Stimulated activated CD8-positive, alpha-beta memory T cell treated with anti-CD3 and anti-CD28 coated beads, Interleukin-7, amount 100 ng/mL, for 24 hours (primary cell): ENCODE results near the gene SCAPER.

ENCODE experiments used
- DNase-seq: peaks from one replicate; pipeline ENCODE4 v3.0.0-alpha.2; 2020; ENCODE audit warnings: low read depth

Gene SCAPER

DNA sequence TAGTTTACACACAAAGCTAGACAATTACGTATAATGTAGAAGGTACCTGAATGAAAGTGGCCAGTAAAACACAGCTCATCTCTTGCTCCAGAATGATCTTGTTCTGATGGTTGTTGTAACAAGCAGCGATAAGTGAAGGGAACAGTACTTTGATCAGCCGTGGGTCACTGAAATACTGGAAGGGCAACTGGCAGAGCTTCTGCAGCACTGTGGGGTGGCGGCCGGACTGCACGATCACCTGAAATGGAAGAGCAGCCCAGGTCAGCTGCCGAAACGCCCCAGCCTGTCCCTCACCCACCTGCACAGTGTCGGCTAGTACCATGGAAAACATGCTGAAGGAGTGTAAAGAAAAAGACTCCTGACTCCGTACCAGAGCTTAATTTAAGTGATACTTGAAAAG is 551.2 kb downstream of the SCAPER start:
- no peak for DNase-seq

DNA sequence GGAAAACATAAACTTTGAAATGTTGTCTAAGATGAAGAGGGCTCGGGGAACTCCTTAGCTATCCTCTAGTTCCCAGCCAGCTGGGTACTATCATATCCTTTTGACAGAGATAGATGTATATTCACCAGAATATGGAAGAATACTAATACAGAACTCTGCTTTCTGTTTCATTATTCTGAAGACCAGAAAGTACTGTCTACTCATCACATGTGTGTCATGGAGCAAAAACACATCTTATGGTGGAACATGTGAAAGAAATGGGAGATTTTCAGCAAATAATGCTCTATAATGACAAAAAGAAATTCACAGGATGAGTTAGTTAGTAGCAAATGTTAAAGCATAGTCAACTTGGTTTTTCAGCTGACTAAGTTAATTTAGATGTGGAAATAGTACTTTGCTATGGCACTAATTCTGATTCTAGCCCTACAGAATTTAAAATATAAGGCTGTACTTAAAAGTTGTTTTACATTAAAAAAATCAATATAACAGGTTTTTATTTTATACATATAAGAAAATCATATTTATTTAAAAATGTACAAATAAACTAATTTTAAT is 552.0 kb downstream of the SCAPER start:
- DNase-seq: no peak

DNA sequence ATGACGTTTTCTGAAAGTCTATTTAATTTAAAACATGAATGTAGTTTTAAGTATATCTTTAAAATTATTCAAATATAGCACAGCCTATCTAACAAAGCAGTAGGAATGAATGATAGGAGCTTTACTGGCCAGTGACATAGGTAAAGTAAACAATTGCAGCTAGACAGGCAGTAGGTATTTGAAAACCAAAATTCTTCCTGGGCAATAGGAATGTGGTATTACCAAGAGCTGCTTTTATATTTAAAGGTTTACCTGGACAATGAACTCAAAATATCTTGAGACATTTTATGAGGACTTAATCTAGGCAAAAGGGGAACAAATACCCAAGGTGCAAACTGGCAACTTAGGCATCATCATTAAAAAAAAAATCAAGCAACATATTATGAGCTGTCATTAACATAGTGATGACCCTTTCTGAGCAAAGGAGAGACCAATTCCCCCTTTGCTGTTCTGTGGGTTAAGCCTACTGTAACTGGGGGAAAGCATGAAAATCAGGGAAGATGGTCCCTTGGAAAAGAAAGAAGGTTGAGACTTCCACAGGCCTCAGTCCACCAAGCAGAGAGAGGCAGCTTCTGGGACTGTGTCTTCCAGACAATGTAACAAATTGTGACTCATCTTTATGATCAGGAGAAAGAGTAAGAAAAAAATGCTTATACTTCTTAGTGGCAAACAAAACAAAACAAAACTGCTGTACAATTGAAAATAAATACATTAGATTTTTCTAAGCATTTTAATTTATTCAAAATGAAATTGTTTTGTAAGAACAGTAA is 555.7 kb downstream of the SCAPER start:
- no peak for DNase-seq

DNA sequence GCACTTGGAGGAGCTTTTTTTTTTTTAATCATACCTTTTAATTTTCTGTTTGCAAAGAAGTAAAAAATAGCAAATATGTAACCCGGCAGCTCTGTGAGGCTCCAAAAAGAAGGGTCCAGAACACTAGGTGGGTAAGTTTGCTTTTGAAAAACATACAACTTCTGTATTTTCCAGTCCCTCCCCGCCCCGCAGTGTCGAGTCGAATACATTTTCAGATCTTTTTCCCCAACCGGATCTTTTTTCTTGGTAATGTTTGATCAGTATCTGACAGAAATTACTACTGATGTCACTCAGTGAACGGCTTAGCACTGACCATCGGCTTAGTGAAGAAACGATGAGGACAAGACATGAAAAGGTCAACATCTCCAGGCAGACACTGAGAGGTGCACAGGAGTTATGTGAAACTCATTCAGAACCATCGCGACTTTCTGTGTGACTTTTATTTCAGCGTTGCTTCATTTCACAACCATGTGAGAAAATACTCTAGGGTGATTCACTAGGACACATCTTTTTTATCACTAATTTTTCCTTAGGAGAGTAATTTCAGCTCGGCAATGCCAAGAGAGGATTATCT is 557.6 kb downstream of the SCAPER start:
- DNase-seq: no peak

DNA sequence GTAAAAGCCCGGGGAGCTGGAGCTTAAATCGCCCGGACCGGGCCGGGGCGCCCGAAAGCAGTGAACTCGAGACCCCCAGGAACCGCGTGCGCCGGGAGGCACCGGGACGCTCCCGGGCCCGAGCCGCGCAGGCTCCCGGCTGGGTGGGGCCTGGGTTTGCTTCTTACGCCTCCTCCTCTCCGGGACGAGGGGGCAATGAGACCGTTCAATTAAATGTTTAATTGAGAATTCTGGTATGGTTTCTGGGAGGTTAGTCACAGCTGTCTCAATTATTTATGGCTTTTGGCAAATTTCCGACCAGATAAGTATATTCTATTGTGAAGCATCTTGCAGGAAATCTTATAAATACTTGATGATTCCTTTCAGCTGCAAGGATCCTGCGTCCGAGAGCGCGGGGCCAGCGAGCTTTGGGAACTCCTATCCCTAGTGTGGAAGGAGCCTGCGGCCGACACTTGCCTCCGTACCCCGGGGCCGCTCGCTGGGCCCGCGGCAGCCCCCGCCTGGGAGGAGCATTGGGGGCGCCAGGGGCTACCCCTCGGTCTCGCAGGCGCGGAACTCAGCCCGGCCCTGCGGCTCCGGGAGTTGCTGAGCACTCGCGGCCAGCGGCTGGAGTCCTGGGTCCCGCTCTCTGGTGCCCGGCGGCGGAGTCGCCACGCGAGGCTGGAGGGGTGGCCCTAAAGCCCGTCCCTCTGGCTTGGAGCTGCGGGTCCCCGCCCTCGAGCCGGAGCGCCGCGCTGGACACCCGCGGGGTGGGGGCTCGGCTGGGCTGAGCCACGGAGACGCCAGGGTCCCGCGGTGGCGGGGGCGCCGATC is 558.3 kb downstream of the SCAPER start:
- DNase-seq: no peak

DNA sequence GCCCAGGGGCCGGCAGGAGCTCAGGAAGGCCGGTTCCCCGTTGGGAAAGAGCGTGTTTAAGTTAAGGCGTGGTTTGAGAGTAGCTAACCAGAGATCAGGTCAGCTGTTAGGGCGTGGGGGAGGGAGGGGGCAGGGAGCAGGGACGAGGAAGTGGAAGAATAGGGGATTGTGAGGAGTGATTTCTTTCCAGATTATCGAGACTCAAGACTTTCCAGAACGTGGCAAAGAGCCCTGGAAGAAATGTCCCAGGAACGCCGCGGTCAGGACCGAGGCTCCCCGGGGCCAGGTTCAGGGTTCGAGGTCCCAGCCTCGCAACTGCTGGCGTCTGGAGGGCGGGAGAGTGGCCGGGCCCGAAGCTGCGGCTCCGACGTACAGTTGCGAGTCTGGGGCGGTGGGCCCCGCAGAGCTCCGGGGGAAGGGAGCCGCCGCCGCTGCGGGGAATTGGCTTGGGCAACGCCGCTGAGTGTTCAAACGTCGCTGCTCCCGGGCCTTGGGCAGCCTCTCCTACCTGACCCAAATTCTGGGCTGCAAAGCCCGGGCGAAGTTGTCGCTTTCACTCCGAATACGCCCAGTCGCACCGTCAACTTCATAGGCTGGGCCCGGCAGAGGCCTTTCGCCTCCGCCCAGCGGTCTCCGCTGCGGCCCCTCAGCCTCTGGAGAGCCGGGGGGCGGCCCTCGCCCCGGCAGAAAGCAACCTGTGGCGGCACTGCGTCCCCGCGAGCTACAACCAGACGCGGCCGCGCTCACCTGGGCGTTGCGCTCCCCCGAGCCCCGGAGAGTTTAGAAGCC is 559.1 kb downstream of the SCAPER start:
- no peak for DNase-seq

DNA sequence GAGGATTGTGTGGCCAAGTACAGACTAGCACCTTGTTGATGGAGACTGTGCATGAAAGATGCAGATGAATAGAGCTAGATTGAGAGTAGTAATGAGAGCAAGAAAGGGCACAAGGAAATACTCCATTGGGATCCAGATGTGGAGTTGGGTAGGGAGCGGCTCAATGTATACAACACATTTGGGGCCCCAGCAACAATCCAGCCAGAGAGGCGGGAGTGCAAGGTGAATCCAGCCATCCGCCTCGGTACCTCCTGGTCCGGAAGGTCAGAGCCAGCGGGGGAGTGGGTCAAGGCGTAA is 559.6 kb downstream of the SCAPER start:
- DNase-seq: no peak

DNA sequence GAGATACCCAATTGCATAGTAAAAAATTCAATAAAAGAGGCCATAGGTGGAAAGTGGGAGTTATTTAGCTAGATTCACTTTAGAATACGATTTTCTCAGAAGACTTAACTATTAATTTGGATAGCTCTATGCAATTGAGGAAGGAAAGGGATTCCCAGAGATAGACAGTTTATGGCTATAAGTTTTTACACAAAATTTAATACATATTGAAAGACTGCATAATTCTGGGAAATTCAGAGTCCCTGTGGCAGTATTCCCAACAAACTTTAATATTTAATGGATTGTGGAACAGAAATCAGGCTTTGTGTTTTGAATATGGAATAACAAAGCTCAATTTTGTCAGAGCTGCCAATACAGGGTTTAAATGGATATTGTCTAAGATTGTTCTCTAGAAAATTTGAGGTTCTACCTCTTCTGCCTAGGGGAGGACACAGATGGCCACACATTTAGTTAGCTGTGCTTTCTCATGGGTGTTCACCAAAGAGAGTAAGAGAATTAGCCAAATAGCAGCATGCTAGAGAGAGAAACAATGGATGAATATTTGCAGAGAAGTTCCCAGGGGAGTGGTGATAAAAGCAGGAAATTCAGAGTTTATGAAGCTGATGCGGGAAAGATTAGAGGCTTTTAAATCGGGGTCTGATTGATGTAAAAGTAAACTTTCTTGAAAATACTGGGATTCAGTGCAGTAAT is 560.1 kb downstream of the SCAPER start:
- DNase-seq: no peak

DNA sequence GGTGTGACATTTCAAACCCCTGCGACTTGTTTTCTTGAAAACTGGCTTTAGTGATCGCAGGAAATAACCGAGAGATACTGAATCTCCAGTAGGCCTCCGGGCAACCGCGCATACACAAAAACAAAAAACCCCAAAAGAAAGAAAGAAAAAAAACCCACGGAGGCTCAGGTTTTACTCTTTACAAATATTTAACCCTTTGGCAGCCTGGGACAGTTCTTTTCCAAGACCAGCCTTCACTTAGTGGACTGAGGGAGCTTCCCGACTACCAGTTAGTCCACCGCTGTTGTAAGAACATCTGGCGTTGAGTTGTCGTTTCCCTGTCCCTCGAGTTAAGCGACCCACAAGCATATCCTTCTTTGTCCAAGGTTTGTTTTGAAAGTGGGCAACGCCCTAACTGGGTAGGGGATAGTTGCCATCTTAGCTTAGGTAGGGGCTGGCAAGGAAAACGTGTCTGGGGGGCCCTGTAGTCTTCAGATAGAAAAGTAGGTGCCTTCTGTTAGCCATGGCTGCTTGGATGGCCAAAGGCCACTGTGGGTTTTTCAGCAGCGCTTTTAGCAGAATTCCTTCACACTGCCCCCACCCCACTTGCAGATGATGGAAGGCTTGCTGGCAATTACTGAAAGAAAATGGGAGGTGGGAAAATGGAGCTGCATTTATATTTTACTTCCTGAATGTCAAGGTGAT is 561.7 kb downstream of the SCAPER start:
- no peak for DNase-seq

DNA sequence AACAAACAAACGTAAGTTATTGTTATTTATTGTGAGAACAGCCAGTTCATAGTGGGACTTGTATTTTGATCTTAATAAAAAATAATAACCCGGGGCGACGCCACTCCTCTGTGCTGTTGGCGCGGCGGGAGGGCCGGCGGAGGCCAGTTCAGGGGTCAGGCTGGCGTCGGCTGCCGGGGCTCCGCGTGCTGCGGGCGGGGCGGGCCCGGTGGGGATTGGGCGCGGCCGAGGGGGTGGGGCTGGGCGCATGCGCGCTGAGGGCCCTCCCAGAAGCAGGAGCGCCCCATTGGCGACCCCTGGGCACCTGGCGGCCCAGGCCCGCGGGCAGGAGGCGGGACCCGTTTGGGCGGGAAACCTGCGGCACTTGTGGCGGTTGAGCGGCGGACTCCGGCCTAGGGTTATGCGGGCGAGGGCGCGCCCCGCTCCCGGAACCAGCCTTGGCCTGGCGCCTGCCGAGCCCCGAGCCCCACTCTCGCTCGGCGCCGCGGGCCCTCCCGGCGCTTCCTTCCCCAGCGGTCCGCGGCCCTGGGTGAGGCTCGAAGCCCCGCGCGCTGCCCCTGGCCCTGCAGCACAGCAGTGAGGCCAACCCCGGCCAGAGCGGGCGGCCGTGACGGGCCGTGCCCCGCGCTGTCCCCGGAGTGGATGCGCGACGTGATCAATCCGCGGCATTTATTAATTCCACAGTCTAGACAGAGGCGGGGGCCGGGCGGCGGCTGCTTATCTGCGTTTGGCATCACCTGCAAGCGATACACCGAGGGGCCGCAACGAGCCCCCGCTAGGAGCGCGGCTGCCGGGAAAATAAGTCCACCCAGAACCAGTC is 562.5 kb downstream of the SCAPER start:
- no peak for DNase-seq

DNA sequence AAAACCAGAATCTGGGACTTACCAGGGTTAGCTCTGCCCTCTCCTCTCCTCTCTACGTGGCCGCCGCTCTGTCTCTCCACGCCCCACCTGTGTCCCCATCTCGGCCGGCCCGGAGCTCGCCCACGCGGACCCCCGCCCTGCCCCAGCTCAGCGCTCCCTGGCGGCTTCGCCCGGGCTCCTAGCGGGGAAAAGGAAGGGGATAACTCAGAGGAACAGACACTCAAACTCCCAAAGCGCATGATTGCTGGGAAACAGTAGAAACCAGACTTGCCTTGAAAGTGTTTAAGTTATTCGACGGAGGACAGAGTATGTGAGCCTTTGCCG is 563.1 kb downstream of the SCAPER start:
- DNase-seq: no peak

DNA sequence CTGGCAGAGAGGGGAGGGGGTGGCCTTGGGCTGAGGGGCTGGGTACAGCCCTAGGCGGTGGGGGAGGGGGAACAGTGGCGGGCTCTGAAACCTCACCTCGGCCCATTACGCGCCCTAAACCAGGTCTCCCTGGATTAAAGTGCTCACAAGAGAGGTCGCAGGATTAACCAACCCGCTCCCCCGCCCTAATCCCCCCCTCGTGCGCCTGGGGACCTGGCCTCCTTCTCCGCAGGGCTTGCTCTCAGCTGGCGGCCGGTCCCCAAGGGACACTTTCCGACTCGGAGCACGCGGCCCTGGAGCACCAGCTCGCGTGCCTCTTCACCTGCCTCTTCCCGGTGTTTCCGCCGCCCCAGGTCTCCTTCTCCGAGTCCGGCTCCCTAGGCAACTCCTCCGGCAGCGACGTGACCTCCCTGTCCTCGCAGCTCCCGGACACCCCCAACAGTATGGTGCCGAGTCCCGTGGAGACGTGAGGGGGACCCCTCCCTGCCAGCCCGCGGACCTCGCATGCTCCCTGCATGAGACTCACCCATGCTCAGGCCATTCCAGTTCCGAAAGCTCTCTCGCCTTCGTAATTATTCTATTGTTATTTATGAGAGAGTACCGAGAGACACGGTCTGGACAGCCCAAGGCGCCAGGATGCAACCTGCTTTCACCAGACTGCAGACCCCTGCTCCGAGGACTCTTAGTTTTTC is 563.6 kb downstream of the SCAPER start:
- DNase-seq: no peak

DNA sequence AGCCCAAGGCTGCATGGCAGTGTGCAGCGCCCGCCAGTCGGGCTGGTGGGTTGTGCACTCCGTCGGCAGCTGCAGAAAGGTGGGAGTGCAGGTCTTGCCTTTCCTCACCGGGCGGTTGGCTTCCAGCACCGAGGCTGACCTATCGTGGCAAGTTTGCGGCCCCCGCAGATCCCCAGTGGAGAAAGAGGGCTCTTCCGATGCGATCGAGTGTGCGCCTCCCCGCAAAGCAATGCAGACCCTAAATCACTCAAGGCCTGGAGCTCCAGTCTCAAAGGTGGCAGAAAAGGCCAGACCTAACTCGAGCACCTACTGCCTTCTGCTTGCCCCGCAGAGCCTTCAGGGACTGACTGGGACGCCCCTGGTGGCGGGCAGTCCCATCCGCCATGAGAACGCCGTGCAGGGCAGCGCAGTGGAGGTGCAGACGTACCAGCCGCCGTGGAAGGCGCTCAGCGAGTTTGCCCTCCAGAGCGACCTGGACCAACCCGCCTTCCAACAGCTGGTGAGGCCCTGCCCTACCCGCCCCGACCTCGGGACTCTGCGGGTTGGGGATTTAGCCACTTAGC is 564.3 kb downstream of the SCAPER start:
- DNase-seq: no peak

DNA sequence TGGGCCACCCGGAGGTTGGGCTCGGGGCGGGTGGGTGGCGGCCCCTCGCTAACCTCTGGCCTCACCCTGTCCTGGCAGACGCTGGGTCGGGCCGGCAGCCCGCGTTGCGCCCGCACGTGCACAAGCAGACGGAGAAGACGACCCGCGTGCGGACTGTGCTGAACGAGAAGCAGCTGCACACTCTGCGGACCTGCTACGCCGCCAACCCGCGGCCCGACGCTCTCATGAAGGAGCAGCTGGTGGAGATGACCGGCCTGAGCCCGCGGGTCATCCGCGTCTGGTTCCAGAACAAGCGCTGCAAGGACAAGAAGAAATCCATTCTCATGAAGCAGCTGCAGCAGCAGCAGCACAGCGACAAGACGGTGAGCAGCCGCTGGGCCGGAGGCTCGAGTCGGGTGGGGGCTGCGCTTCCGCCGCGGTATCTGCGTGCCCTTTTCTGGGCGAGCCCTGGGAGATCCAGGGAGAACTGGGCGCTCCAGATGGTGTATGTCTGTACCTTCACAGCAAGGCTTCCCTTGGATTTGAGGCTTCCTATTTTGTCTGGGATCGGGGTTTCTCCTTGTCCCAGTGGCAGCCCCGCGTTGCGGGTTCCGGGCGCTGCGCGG is 564.8 kb downstream of the SCAPER start:
- no peak for DNase-seq

DNA sequence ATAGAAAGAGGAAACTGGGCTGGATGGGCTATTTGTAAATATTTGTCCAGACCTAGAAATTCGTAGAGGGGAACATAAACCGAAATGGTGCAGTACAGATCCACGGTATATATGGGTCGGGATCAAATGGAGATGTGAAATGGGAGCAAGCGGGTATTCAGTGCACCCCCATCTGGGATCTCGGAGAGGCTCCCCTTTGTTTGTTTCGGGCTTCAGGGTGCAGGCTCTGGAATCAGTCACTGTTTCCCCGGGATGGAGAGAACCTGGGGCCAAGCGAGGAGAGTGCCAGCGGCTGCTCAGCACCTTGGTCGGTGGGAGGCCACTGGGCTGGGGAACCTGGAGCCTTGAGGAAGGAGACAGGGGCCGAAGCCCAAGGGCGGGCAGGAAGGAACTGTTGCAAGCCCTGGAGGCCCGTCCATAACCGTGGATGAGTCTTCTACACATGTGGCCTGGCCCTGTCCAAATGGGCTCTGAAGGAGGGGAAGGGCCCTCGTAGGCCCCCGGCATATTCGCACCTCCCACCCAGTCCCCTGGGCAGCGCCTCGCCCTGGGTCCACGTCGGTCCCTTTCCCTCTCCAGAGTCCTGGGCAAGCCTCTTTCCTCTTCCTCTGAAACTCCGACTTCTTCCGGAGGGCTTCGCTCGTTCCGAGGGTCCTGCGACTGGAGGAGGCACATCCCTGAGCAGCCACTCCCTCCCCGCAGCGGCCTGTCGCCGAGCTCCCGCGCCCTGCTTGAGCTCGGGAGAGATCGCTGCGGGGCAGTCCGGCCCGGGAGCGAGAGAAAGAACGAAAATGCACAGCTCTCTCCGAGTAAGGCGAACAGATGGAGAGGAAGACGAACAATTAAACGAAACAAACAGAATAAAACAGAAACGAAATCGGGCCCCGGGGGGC is 565.6 kb downstream of the SCAPER start:
- DNase-seq: no peak

DNA sequence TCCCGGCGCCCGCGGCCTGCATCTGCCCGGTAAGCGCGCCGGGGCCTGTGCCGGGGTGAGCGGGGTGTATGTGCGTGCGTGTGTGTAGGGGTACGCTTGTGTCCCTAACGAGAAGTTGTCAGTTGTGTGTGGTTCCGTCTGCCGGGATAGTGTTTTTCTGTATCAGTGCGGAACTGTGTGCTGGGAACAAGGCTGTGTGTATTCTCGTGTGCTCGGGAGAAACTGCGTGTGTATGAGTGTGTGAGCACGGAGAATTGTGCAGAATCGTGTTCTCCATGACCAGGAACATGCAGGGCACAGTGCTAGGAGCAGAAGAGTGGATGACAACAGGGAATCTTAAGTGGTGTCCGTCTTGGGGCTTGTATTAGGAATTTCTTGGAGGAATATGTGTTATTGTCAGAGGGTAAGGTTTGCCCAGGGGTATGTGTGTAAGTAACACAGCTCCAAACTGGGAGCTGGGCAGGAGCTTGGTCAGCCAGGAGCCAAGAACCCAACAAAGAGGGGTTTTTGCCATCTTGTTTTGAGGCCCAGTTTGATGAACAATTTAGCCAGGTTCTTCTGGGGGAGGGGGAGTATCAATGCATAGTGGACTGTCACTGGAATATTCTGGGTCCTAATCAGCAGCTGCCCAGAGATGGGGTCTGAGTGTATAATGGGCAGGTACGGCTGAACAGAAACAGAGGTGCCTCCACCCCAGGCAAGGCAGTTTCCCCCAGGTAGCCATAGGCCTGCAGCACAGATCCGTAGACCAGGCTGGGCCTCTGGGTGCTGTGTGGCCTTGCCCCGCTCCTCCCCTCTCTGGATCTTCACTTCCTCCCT is 566.4 kb downstream of the SCAPER start:
- no peak for DNase-seq
